Endothelial cell of umbilical vein (primary cell): ENCODE results near the gene TMEM43. TPM values are rescaled to one million over a fixed set of nuclear protein-coding genes. Genes with fewer than 3 reads are reported as not detected.

Source experiments
- BruUV-seq: library from RNA; stranded (reverse); fragments of 400-500 nt; replicated peaks from 2 replicates; lab custom pipeline; 2021; lab: Mats Ljungman, UMichigan
- CTCF ChIA-PET: fragments of 300-600, 350-600 bp; sonication (Branson Sonifier 250); formaldehyde crosslinking; loops from one replicate; lab custom pipeline; 2021; ENCODE audit warnings: antibody characterized with exemption, inconsistent platforms; lab: Charles Lee
- POLR2A ChIA-PET: fragments of 300-600, 350-600 bp; sonication (Branson Sonifier 250); formaldehyde crosslinking; loops from one replicate; lab custom pipeline; 2021; ENCODE audit warnings: antibody characterized with exemption, inconsistent platforms; lab: Charles Lee
- DNase-seq: peaks from one replicate; pipeline ENCODE4 v3.0.0-alpha.2; 2011; ENCODE audit warnings: low read depth, low spot score
- FAIRE-seq: peaks from 2 replicates; lab custom pipeline; 2011; peaks lifted over from hg19 to GRCh38; lab: Jason Lieb, UNC
- H2AFZ ChIP-seq: 2 replicates; pipeline ENCODE4 v1.6.0; 2012; ENCODE audit warnings: low read depth, low read length, control low read depth, inconsistent platforms
- H3K27ac ChIP-seq: 2 replicates; pipeline ENCODE4 v1.5.1; 2011; ENCODE audit warnings: low read depth, mild to moderate bottlenecking, control low read depth, low read length, moderate library complexity; ENCODE audit not compliant: insufficient read depth
- H3K27me3 ChIP-seq, 2 experiments: 2 replicates each; pipeline versions ENCODE4 v1.6.0 to v1.6.1; 2011; ENCODE audit warnings: low read length in 2 of 2, mixed read lengths in 1 of 2; ENCODE audit not compliant: control insufficient read depth in 2 of 2, insufficient read depth in 2 of 2
- H3K36me3 ChIP-seq, 2 experiments: 2 replicates in 1 of 2; 3 replicates in 1 of 2; pipeline ENCODE4 v1.5.1; 2011; ENCODE audit warnings: low read length in 2 of 2, mild to moderate bottlenecking in 1 of 2, moderate library complexity in 1 of 2; ENCODE audit not compliant: control insufficient read depth in 2 of 2, insufficient read depth in 2 of 2; ENCODE audit errors: extremely low read depth in 1 of 2
- H3K4me1 ChIP-seq: 3 replicates; pipeline ENCODE4 v1.5.1; 2011; ENCODE audit warnings: mild to moderate bottlenecking, low read length; ENCODE audit not compliant: control insufficient read depth, insufficient read depth; ENCODE audit errors: extremely low read depth
- H3K4me2 ChIP-seq: 2 replicates; pipeline ENCODE4 v1.6.1; 2011; ENCODE audit warnings: low read length, control low read depth, mixed read lengths; ENCODE audit not compliant: insufficient read depth
- H3K4me3 ChIP-seq, 3 experiments: fragments of 200-600 bp in 1 of 3; sonication (generic), shearing (Covaris generic) in 1 of 3; replicated peaks in 1 of 3; 2 replicates each; pipeline ENCODE4 v1.5.1; 2011 to 2016; ENCODE audit warnings: control low read depth in 3 of 3, low read length in 3 of 3, mild to moderate bottlenecking in 2 of 3, inconsistent platforms in 1 of 3, low read depth in 1 of 3, moderate library complexity in 1 of 3; ENCODE audit not compliant: insufficient read depth in 1 of 3
- H3K79me2 ChIP-seq: 2 replicates; pipeline ENCODE4 v1.6.0; 2012; ENCODE audit warnings: low read length, inconsistent platforms; ENCODE audit not compliant: control insufficient read depth, insufficient read depth
- H3K9ac ChIP-seq: replicated peaks from 2 replicates; pipeline ENCODE3; 2011; ENCODE audit warnings: low read length, control low read depth; ENCODE audit not compliant: insufficient read depth; ENCODE audit errors: extremely low read depth
- H3K9me1 ChIP-seq: replicated peaks from 3 replicates; pipeline ENCODE4 v1.6.0; 2011; ENCODE audit warnings: mild to moderate bottlenecking, low read length; ENCODE audit not compliant: control insufficient read depth, insufficient read depth; ENCODE audit errors: extremely low read depth
- H3K9me3 ChIP-seq: replicated peaks from 2 replicates; pipeline ENCODE4 v1.5.1; 2012; ENCODE audit warnings: low read length, inconsistent platforms; ENCODE audit not compliant: control insufficient read depth, insufficient read depth
- H4K20me1 ChIP-seq: replicated peaks from 2 replicates; pipeline ENCODE3; 2011; ENCODE audit warnings: mild to moderate bottlenecking, low read length; ENCODE audit not compliant: control insufficient read depth, insufficient read depth; ENCODE audit errors: extremely low read depth
- CTCF ChIP-seq, 2 donors: IDR thresholded peaks; 1 replicate in 1 of 2; 2 replicates in 1 of 2; pipeline ENCODE4 v1.5.1; 2011; ENCODE audit warnings: low read length in 2 of 2, mild to moderate bottlenecking in 2 of 2, moderate library complexity in 2 of 2, control low read depth in 1 of 2, inconsistent platforms in 1 of 2, low read depth in 1 of 2; ENCODE audit not compliant: insufficient read depth in 1 of 2; ENCODE audit errors: extremely low read depth in 1 of 2
- EZH2 ChIP-seq: IDR thresholded peaks from 2 replicates; pipeline ENCODE4 v1.6.1; 2012; ENCODE audit warnings: borderline replicate concordance, low read depth, mild to moderate bottlenecking, moderate library complexity, low read length, inconsistent platforms; ENCODE audit not compliant: severe bottlenecking
- FOS ChIP-seq: IDR thresholded peaks from 2 replicates; pipeline ENCODE4 v1.6.1; 2011; ENCODE audit warnings: mild to moderate bottlenecking, low read length, moderate library complexity, borderline replicate concordance; ENCODE audit not compliant: insufficient read depth
- GATA2 ChIP-seq: IDR thresholded peaks from 2 replicates; pipeline ENCODE4 v1.7.0; 2011; ENCODE audit warnings: low read depth, mild to moderate bottlenecking, moderate library complexity, mixed read lengths, low read length; ENCODE audit not compliant: insufficient read length, insufficient read depth
- JUN ChIP-seq: IDR thresholded peaks from 2 replicates; pipeline ENCODE4 v1.6.1; 2011; ENCODE audit warnings: borderline replicate concordance, low read depth; ENCODE audit not compliant: insufficient read length, insufficient read depth
- MAX ChIP-seq: IDR thresholded peaks from 2 replicates; pipeline ENCODE4 v1.6.1; 2011; ENCODE audit not compliant: insufficient read depth, insufficient read length
- MYC ChIP-seq: IDR thresholded peaks from one replicate; pipeline ENCODE4 v1.6.1; 2011; ENCODE audit warnings: mild to moderate bottlenecking, low read depth, low read length
- POLR2A ChIP-seq: IDR thresholded peaks from 2 replicates; pipeline ENCODE4 v1.6.1; 2012; ENCODE audit warnings: low read depth, mild to moderate bottlenecking, control low read depth, low read length
- POLR2AphosphoS5 ChIP-seq: IDR thresholded peaks from 2 replicates; pipeline ENCODE4 v1.6.1; 2012; ENCODE audit warnings: low read depth, mild to moderate bottlenecking, control low read depth, low read length, moderate library complexity; ENCODE audit not compliant: insufficient read depth
- dilution Hi-C: fragments of 300-500 bp; cut with MboI; formaldehyde crosslinking; loops from one replicate; pipeline ENCODE4 v1.15.0; 2019; ENCODE audit warnings: low sequenced_read_pairs; ENCODE audit not compliant: extremely low pct_ligation_motif_present
- intact Hi-C: fragments of 100-400 bp; cut with micrococcal nuclease; formaldehyde crosslinking; loops from one replicate; pipeline ENCODE4 v1.10.0; 2022
- polyA plus RNA-seq, 4 experiments: library from polyadenylated mRNA; depleted of rRNA in 3 of 4; stranded (reverse) in 3 of 4; unstranded in 1 of 4; fragments of >200 nt; gene quantifications; 2 replicates each; pipeline versions ENCODE4 v1.2.1 to v1.2.3, GENCODE V29; 2011 to 2012; ENCODE audit warnings: missing spikeins in 1 of 4
- total RNA-seq: library from RNA; stranded (reverse); gene quantifications from 2 replicates; pipeline ENCODE4 v1.2.3, GENCODE V29; 2021

The TMEM43 gene
- total and polyA plus RNA-seq, 2 donors (not counting 3 experiments of a cell fraction or from before 2014, with no cell fraction given), result 80.6 to 119 TPM

GRCh38 chr3:14131134-14131533 lies 6.3 kb downstream of the TMEM43 start:
- H2AFZ ChIP-seq, result no peak overlapping the region
- no peak for FAIRE-seq
- peaks cover 9% of the 10 kb centered on the region for H3K4me1 ChIP-seq
- no peak overlapping the region for H3K4me3 ChIP-seq
- intact Hi-C loops (no loop called here), dilution Hi-C loops (no loop called here)
- no peaks in the 10 kb centered on the region for H3K27me3 ChIP-seq
- POLR2A ChIA-PET, result no interaction called here
- H3K4me2 ChIP-seq, result no peak overlapping the region
- no peaks in the 10 kb centered on the region for H4K20me1 ChIP-seq
- BruUV-seq, result no TSS peak
- H3K79me2 ChIP-seq, result peaks cover 31% of the 10 kb centered on the region
- TF ChIP-seq MAX (no peak), CTCF (IDR thresholded peaks at IDR 0.05; ENCODE audit: extremely low read depth in 1 of 2, insufficient read depth in 1 of 2, low read depth in 1 of 2, low read length in 2 of 2) (no peak), FOS (no peak), EZH2 (no peak), JUN (no peak), POLR2A (no peak), GATA2 (no peak), POLR2AphosphoS5 (no peak), MYC (no peak)
- DNase-seq, result no peak
- no peaks in the 10 kb centered on the region for H3K9me1 ChIP-seq
- no peaks in the 10 kb centered on the region for H3K9me3 ChIP-seq
- H3K27ac ChIP-seq, result no peak overlapping the region
- no peak overlapping the region for H3K9ac ChIP-seq
- CTCF ChIA-PET, result no interaction called here
- peaks cover 8 to 49% of the 10 kb centered on the region in 2 experiments for H3K36me3 ChIP-seq
